K562 (cell line): ENCODE results near the gene MAGI2.

Experiments
- ATF6 ChIP-seq: sonication (generic); formaldehyde crosslinking; IDR thresholded peaks from 2 replicates; pipeline ENCODE4 v1.4.0; 2020; ENCODE audit warnings: mild to moderate bottlenecking, missing genetic modification reagents
- CEBPZ ChIP-seq: fragments of 150-350 bp; IDR thresholded peaks from 2 replicates; pipeline ENCODE4 v1.6.1; 2014; ENCODE audit warnings: low read depth, mild to moderate bottlenecking, low read length, borderline replicate concordance
- EP400 ChIP-seq: fragments of 450-650 bp; IDR thresholded peaks from 2 replicates; pipeline ENCODE4 v1.6.1; 2017; ENCODE audit warnings: antibody characterized with exemption, mild to moderate bottlenecking, moderate library complexity
- JUND ChIP-seq, 2 experiments: IDR thresholded peaks; 2 replicates in 1 of 2; 3 replicates in 1 of 2; pipeline ENCODE4 v1.6.1; 2011; ENCODE audit warnings: borderline replicate concordance in 2 of 2, low read depth in 2 of 2, low read length in 2 of 2, improper control_type of control experiment in 1 of 2, missing biosample characterization in 1 of 2, missing genetic modification characterization in 1 of 2, missing genetic modification reagents in 1 of 2
- MCM3 ChIP-seq: fragments of 450-650 bp; IDR thresholded peaks from 2 replicates; pipeline ENCODE4 v1.6.1; 2016
- POLR2AphosphoS5 ChIP-seq: IDR thresholded peaks from 2 replicates; pipeline ENCODE4 v1.6.1; 2011; ENCODE audit warnings: mild to moderate bottlenecking, low read depth, low read length, moderate library complexity; ENCODE audit not compliant: control insufficient read depth, insufficient read depth
- POLR2G ChIP-seq: fragments of 200-400 bp; formaldehyde crosslinking; IDR thresholded peaks from 2 replicates; pipeline ENCODE4 v1.6.1; 2017; ENCODE audit warnings: low read depth, mild to moderate bottlenecking, antibody characterized with exemption, low read length, moderate library complexity
- RFX5 ChIP-seq: IDR thresholded peaks from 2 replicates; pipeline ENCODE4 v1.6.1; 2011; ENCODE audit warnings: low read depth, mild to moderate bottlenecking, improper control_type of control experiment, low read length
- TEAD1 ChIP-seq, 2 experiments: fragments of 450-650 bp in 1 of 2; sonication (generic) in 1 of 2; formaldehyde crosslinking; IDR thresholded peaks; 2 replicates each; pipeline versions ENCODE4 v1.4.0 to v1.8.0; 2020 to 2022; ENCODE audit warnings: mild to moderate bottlenecking in 2 of 2, missing genetic modification reagents in 1 of 2
- ZBTB7A ChIP-seq: IDR thresholded peaks from 2 replicates; pipeline ENCODE4 v1.6.1; 2011; ENCODE audit warnings: low read depth, mild to moderate bottlenecking, low read length, moderate library complexity, borderline replicate concordance; ENCODE audit not compliant: control insufficient read depth
- ZNF274 ChIP-seq: IDR thresholded peaks from 2 replicates; pipeline ENCODE4 v1.6.1; 2011; ENCODE audit warnings: low read depth, mild to moderate bottlenecking, low read length, moderate library complexity, borderline replicate concordance
- TF ChIP-seq, protein P1 (sequence below): sonication (generic); formaldehyde crosslinking; IDR thresholded peaks from 2 replicates; pipeline ENCODE4 v1.8.0; 2022; ENCODE audit warnings: mild to moderate bottlenecking, low read depth, missing genetic modification reagents

DNA sequence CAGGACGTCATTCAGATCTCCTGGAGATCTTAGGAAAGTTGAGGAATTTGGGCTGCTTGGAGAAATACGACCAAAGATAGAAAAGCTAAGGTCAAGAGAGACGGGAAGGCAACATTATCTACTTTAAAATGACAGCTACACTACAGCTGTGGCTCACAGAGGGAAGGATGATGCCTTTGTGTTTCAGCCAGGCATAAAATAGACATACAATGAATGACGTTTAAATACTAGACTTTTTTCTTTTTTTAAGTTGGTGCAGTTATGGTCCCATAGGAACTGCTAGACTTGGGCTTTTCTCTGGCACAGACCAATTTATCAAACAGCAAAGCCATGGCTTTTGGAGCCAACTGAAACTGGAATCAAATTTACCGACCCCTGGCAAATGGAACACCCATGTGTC lies 164.8 kb downstream of the MAGI2 start:
- TF ChIP-seq EP400 (no peak), RFX5 (no peak), TEAD1 (CRISPR knock-in tag; IDR thresholded peaks at IDR 0.05) (no peak), POLR2G (no peak), ZBTB7A (no peak), MCM3 (no peak), ATF6 (CRISPR knock-in tag) (no peak), JUND (IDR thresholded peaks at IDR 0.05; ENCODE audit: borderline replicate concordance, low read depth, low read length) (no peak), JUND (tag; IDR thresholded peaks at IDR 0.05; ENCODE audit: borderline replicate concordance, low read depth, low read length) (no peak), CEBPZ (no peak), ZNF274 (no peak), POLR2AphosphoS5 (no peak)
- TF ChIP-seq, protein P1, sequence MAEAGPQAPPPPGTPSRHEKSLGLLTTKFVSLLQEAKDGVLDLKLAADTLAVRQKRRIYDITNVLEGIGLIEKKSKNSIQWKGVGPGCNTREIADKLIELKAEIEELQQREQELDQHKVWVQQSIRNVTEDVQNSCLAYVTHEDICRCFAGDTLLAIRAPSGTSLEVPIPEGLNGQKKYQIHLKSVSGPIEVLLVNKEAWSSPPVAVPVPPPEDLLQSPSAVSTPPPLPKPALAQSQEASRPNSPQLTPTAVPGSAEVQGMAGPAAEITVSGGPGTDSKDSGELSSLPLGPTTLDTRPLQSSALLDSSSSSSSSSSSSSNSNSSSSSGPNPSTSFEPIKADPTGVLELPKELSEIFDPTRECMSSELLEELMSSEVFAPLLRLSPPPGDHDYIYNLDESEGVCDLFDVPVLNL (CRISPR knock-in tag) = no peak
